ENCODE measurements around the gene ABCC6.
A peak's percentile ranks its signal among the peaks of the same experiment; 100 is the strongest.

ABCC6 gene

GRCh38 chr16:16124974-16125373 is 98.3 kb downstream of the ABCC6 start:
- ATAC-seq (ENCODE audit: low read depth) (no peak), DNase-seq (ENCODE audit: low spot score in 2 of 2) (no peak)
- H3K4me3 Mint-ChIP-seq = no peak overlapping the region
- H3K27ac Mint-ChIP-seq = no peak overlapping the region
- H3K27me3 Mint-ChIP-seq = no peaks in the 10 kb centered on the region
- H3K4me1 Mint-ChIP-seq = no peaks in the 10 kb centered on the region
- H3K36me3 Mint-ChIP-seq = peaks cover 48% of the 10 kb centered on the region
- H3K9me3 Mint-ChIP-seq = peaks cover 7% of the 10 kb centered on the region

GRCh38 chr16:16124438-16124837 is 98.9 kb downstream of the ABCC6 start:
- no peaks in the 10 kb centered on the region for H3K4me1 Mint-ChIP-seq
- H3K9me3 Mint-ChIP-seq = peaks cover 7% of the 10 kb centered on the region
- H3K4me3 Mint-ChIP-seq = no peak overlapping the region
- no peak overlapping the region for H3K27ac Mint-ChIP-seq
- no peaks in the 10 kb centered on the region for H3K27me3 Mint-ChIP-seq
- ATAC-seq (ENCODE audit: low read depth) (no peak), DNase-seq (ENCODE audit: low spot score in 2 of 2) (no peak)
- peaks cover 52% of the 10 kb centered on the region for H3K36me3 Mint-ChIP-seq

DNA sequence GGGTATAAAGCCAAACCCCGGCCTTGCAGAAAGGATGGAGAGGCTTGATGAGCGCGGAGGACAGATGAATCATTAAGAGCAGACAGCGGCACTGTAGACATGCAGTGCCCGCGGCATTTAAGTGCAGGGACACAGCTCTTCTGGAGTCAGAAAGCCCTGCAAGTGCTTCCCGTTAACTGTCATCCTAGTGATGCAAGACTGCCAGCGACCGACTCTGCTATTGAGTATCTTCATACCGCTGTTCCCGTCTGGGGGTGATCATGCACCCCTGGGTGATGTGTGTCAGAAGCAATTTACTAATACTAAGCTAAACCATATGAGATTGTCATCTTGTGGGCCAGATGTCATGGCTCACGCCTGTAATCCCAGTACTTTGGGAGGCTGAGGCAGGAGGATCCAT is 101.0 kb downstream of the ABCC6 start:
- no peak overlapping the region for H3K4me3 Mint-ChIP-seq
- H3K36me3 Mint-ChIP-seq = peaks cover 64% of the 10 kb centered on the region
- no peaks in the 10 kb centered on the region for H3K4me1 Mint-ChIP-seq
- H3K27me3 Mint-ChIP-seq = no peaks in the 10 kb centered on the region
- no peak for DNase-seq (ENCODE audit: low spot score in 2 of 2)
- no peak for ATAC-seq (ENCODE audit: low read depth)
- no peak overlapping the region for H3K27ac Mint-ChIP-seq
- peaks cover 7% of the 10 kb centered on the region for H3K9me3 Mint-ChIP-seq

GRCh38 chr16:16121185-16121727 is 102.0 kb downstream of the ABCC6 start:
- H3K27me3 Mint-ChIP-seq = no peaks in the 10 kb centered on the region
- peaks cover 7% of the 10 kb centered on the region for H3K9me3 Mint-ChIP-seq
- H3K36me3 Mint-ChIP-seq = peaks cover 72% of the 10 kb centered on the region
- no peak for DNase-seq (ENCODE audit: low spot score in 2 of 2)
- no peak for ATAC-seq (ENCODE audit: low read depth)
- H3K4me3 Mint-ChIP-seq = no peak overlapping the region
- H3K27ac Mint-ChIP-seq = no peak overlapping the region
- H3K4me1 Mint-ChIP-seq = no peaks in the 10 kb centered on the region

- Mint-ChIP-seq H3K27ac (no peak overlapping the region), H3K4me1 (no peaks in the 10 kb centered on the region), H3K9me3 (peaks cover 7% of the 10 kb centered on the region), H3K36me3 (peaks cover 71% of the 10 kb centered on the region), H3K27me3 (no peaks in the 10 kb centered on the region), H3K4me3 (no peak overlapping the region)
- no peak for ATAC-seq (ENCODE audit: low read depth)
- no peak for DNase-seq (ENCODE audit: low spot score in 2 of 2)
Observed at GRCh38 chr16:16120382-16121184, 102.7 kb downstream of the ABCC6 start.

- H3K4me1 Mint-ChIP-seq = no peaks in the 10 kb centered on the region
- H3K36me3 Mint-ChIP-seq = peaks cover 70% of the 10 kb centered on the region
- peaks cover 7% of the 10 kb centered on the region for H3K9me3 Mint-ChIP-seq
- ATAC-seq (ENCODE audit: low read depth) (no peak), DNase-seq (ENCODE audit: low spot score in 2 of 2) (no peak)
- H3K4me3 Mint-ChIP-seq = no peak overlapping the region
- H3K27me3 Mint-ChIP-seq = no peaks in the 10 kb centered on the region
- H3K27ac Mint-ChIP-seq = peak overlapping the region; percentile 73
Observed at GRCh38 chr16:16120044-16120381, 103.3 kb downstream of the ABCC6 start.

DNA sequence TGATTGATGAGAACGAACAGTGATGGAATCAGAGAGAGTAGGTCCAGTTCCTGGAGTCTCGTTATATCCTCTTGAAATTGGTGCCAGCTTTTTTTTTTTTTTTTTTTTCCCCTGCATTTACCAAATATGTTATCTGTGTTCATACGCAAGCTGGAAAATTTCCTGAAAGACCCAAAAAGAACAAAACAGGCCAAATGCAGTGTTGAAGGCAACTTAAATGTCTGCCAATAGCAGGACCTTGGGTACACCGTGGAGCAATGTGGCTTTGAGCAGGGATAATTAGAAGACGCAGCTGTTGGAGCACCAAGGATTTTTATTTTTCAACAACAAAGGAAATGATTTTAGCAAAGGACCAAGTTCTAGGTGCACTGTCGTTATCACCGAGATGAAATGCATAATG is 105.0 kb downstream of the ABCC6 start:
- H3K27ac Mint-ChIP-seq = no peak overlapping the region
- ATAC-seq (ENCODE audit: low read depth) (no peak), DNase-seq (ENCODE audit: low spot score in 2 of 2) (no peak)
- H3K27me3 Mint-ChIP-seq = no peaks in the 10 kb centered on the region
- no peaks in the 10 kb centered on the region for H3K4me1 Mint-ChIP-seq
- H3K4me3 Mint-ChIP-seq = no peak overlapping the region
- H3K9me3 Mint-ChIP-seq = no peaks in the 10 kb centered on the region
- peaks cover 68% of the 10 kb centered on the region for H3K36me3 Mint-ChIP-seq

- Mint-ChIP-seq H3K27ac (no peak overlapping the region), H3K4me3 (no peak overlapping the region), H3K36me3 (peaks cover 63% of the 10 kb centered on the region), H3K27me3 (no peaks in the 10 kb centered on the region), H3K9me3 (no peaks in the 10 kb centered on the region), H3K4me1 (no peaks in the 10 kb centered on the region)
- DNase-seq (ENCODE audit: low spot score in 2 of 2) (no peak), ATAC-seq (ENCODE audit: low read depth) (no peak)
Observed at GRCh38 chr16:16116841-16117240, 106.5 kb downstream of the ABCC6 start.

GRCh38 chr16:16113076-16113475 is 110.2 kb downstream of the ABCC6 start:
- peaks cover 57% of the 10 kb centered on the region for H3K36me3 Mint-ChIP-seq
- no peaks in the 10 kb centered on the region for H3K4me1 Mint-ChIP-seq
- ATAC-seq (ENCODE audit: low read depth) (no peak), DNase-seq (ENCODE audit: low spot score in 2 of 2) (no peak)
- no peak overlapping the region for H3K4me3 Mint-ChIP-seq
- H3K27me3 Mint-ChIP-seq = no peaks in the 10 kb centered on the region
- H3K9me3 Mint-ChIP-seq = no peaks in the 10 kb centered on the region
- no peak overlapping the region for H3K27ac Mint-ChIP-seq

DNA sequence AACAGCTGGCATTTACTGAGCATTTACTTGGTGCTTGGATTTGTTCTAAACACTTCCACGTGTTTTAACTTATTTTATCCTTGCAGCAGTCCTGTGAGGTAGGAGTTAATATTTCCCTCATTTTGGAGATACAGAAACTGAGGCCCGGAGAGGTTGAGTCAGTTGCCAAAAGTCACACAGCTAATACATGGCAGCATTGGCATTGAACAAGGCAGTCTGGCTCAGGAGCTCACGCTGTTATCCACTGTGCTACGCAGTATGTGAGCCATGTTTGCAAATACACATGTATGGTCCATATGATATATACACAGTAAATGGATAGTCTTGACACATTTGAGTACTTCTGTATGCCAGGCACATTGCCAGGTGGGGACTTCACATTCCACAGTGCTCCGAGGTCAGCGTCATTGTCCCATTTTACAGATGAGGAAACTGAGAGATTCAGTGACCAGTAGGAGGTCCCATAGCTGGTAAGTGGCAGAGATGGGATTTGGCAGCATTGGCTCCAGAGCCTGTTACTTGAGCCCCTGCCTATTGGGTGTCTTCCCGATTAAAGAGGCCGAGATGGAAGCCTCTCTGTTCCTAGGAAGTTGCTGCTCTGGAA is 110.7 kb downstream of the ABCC6 start:
- Mint-ChIP-seq H3K27me3 (no peaks in the 10 kb centered on the region), H3K27ac (no peak overlapping the region)

GRCh38 chr16:16111639-16112038 is 111.7 kb downstream of the ABCC6 start:
- Mint-ChIP-seq H3K27me3 (no peaks in the 10 kb centered on the region), H3K27ac (peak overlapping the region; percentile 47), H3K9me3 (no peaks in the 10 kb centered on the region), H3K4me3 (no peak overlapping the region), H3K4me1 (peaks cover 3% of the 10 kb centered on the region), H3K36me3 (peaks cover 45% of the 10 kb centered on the region)
- no peak for DNase-seq (ENCODE audit: low spot score in 2 of 2)
- no peak for ATAC-seq (ENCODE audit: low read depth)

More for the DNA sequence above, 110.7 kb downstream of the ABCC6 start:
- no peak for ATAC-seq (ENCODE audit: low read depth)
- no peaks in the 10 kb centered on the region for H3K4me1 Mint-ChIP-seq
- DNase-seq (ENCODE audit: low spot score in 2 of 2) = no peak
- peaks cover 54% of the 10 kb centered on the region for H3K36me3 Mint-ChIP-seq
- H3K4me3 Mint-ChIP-seq = no peak overlapping the region
- H3K9me3 Mint-ChIP-seq = no peaks in the 10 kb centered on the region

- Mint-ChIP-seq H3K9me3 (no peaks in the 10 kb centered on the region), H3K27me3 (no peaks in the 10 kb centered on the region), H3K27ac (no peak overlapping the region), H3K4me3 (no peak overlapping the region), H3K4me1 (peaks cover 13% of the 10 kb centered on the region), H3K36me3 (peaks cover 41% of the 10 kb centered on the region)
- ATAC-seq (ENCODE audit: low read depth) (no peak), DNase-seq (ENCODE audit: low spot score in 2 of 2) (no peak)
Observed at GRCh38 chr16:16110111-16110490, 113.2 kb downstream of the ABCC6 start.

DNA sequence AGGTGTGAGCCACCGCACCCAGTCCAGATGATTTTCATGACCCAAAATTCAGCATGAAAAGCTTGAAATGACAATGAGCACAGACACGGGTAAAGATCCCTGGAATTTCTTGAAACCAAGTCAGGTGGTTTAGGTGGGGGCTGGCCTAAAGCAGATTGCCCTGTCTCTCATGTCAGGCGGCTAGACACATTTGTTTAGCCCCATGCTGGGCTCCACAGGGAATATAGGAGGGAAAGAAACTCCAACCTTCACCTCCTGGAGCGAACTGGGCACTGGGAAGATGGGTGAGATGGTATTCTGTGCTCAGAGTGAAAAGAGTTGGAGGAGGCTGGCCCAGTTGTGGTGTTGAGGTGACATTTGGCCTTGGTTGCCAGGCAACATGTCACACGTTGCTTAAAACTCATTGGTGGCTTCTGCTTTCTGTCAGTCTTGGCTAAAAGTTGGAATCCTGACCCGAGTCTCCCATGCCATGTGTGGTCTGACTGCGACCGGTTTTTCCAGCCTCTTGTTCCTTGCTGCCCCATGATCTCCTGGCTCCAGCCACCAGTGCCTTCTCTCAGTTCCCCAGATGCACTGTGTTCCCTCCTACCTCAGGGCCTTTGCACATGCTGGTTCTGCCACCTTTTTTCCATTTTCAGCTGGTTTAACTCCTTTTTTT is 113.7 kb downstream of the ABCC6 start:
- no peak overlapping the region for H3K4me3 Mint-ChIP-seq
- H3K27ac Mint-ChIP-seq = no peak overlapping the region
- no peaks in the 10 kb centered on the region for H3K9me3 Mint-ChIP-seq
- peaks cover 15% of the 10 kb centered on the region for H3K4me1 Mint-ChIP-seq
- H3K27me3 Mint-ChIP-seq = no peaks in the 10 kb centered on the region
- no peak for DNase-seq (ENCODE audit: low spot score in 2 of 2)
- H3K36me3 Mint-ChIP-seq = peaks cover 36% of the 10 kb centered on the region
- no peak for ATAC-seq (ENCODE audit: low read depth)

DNA sequence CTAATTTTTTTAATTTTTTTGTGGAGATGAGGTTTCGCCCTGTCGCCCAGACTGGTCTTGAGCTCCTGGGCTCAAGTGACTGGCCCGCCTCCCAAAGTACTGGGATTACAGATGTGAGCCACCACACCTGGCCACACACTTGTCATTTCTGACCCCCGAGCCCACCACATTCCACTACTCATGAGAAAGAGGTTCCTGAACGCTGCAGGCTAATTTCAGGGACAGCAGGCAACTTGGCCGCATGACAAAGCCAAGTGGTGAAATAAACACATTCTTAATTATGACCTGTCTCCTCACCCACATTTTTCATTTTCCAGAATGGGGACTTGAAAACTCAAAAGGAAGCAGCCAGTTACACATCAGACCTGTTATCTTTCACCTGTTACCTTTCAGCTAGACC is 114.5 kb downstream of the ABCC6 start:
- Mint-ChIP-seq H3K36me3 (peaks cover 35% of the 10 kb centered on the region), H3K4me1 (peaks cover 17% of the 10 kb centered on the region), H3K4me3 (no peak overlapping the region), H3K9me3 (no peaks in the 10 kb centered on the region), H3K27me3 (no peaks in the 10 kb centered on the region), H3K27ac (no peak overlapping the region)
- ATAC-seq (ENCODE audit: low read depth) (no peak), DNase-seq (ENCODE audit: low spot score in 2 of 2) (no peak)
